Measurements from ENCODE around the gene CEP128.

Gene CEP128

GRCh38 chr14:80658155-80658554 is 283.4 kb downstream of the CEP128 start:
- no peak for DNase-seq

GRCh38 chr14:80653956-80654355 is 287.6 kb downstream of the CEP128 start:
- DNase-seq: no peak

- DNase-seq: no peak
These were observed 295.7 kb downstream of the CEP128 start for GRCh38 chr14:80645667-80646413.

GRCh38 chr14:80644826-80645225 is 296.7 kb downstream of the CEP128 start:
- no peak for DNase-seq

GRCh38 chr14:80638620-80639515 is 302.7 kb downstream of the CEP128 start:
- DNase-seq: no peak

- no peak for DNase-seq
These were observed 303.6 kb downstream of the CEP128 start for GRCh38 chr14:80637756-80638619.

GRCh38 chr14:80636071-80636470 is 305.5 kb downstream of the CEP128 start:
- peak in 1 of 2 donors; percentile 17 for DNase-seq

GRCh38 chr14:80634106-80634758 is 307.3 kb downstream of the CEP128 start:
- no peak for DNase-seq

- DNase-seq: no peak
These were observed 311.9 kb downstream of the CEP128 start for GRCh38 chr14:80629606-80630005.

GRCh38 chr14:80628547-80628946 is 313.0 kb downstream of the CEP128 start:
- DNase-seq: no peak

GRCh38 chr14:80627745-80628144 is 313.8 kb downstream of the CEP128 start:
- DNase-seq: no peak

- DNase-seq: no peak
These were observed 317.0 kb downstream of the CEP128 start for GRCh38 chr14:80624581-80624980.

GRCh38 chr14:80621701-80622100 is 319.8 kb downstream of the CEP128 start:
- DNase-seq: no peak

GRCh38 chr14:80620434-80620833 is 321.1 kb downstream of the CEP128 start:
- DNase-seq: no peak

GRCh38 chr14:80618751-80619329 is 322.7 kb downstream of the CEP128 start:
- no peak for DNase-seq

- DNase-seq: no peak
These were observed 325.7 kb downstream of the CEP128 start for GRCh38 chr14:80615831-80616230.

- DNase-seq: no peak
These were observed 332.5 kb downstream of the CEP128 start for GRCh38 chr14:80609055-80609454.

GRCh38 chr14:80608563-80608962 is 333.0 kb downstream of the CEP128 start:
- DNase-seq: no peak

GRCh38 chr14:80607430-80608190 is 333.9 kb downstream of the CEP128 start:
- no peak for DNase-seq

GRCh38 chr14:80606347-80606772 is 335.2 kb downstream of the CEP128 start:
- DNase-seq: no peak

- no peak for DNase-seq
These were observed 336.0 kb downstream of the CEP128 start for GRCh38 chr14:80605536-80605935.

Data from hippocampal formation (tissue), 2 donors.